IPS-NIHi7 (cell line): Measurements from ENCODE around the gene KIF27.
"Not testable (repeated sequence)": the region's sequence is repeated elsewhere in the genome, so short reads cannot be mapped to it uniquely, and the experiment has no call there.

Experiments used
- DNase-seq: peaks from one replicate; pipeline ENCODE4 v3.0.0; 2012; ENCODE audit warnings: mixed read lengths; ENCODE audit errors: extremely low spot score

KIF27 gene

GRCh38 chr9:83933790-83934189, 12.6 kb upstream of the KIF27 start:
- no peak for DNase-seq

GRCh38 chr9:83932851-83933250, 11.6 kb upstream of the KIF27 start:
- DNase-seq, result no peak

- DNase-seq, result no peak
Measured at GRCh38 chr9:83932011-83932410, 10.8 kb upstream of the KIF27 start.

- no peak for DNase-seq
Measured at GRCh38 chr9:83930881-83931280, 9.6 kb upstream of the KIF27 start.

GRCh38 chr9:83927591-83927990, 6.4 kb upstream of the KIF27 start:
- no peak for DNase-seq

- peak; percentile 53 for DNase-seq
Measured at GRCh38 chr9:83920469-83920926, 734 bp downstream of the KIF27 start.

- no peak for DNase-seq
Measured at GRCh38 chr9:83919111-83919510, 2.1 kb downstream of the KIF27 start.

GRCh38 chr9:83912194-83912593, 9.0 kb downstream of the KIF27 start:
- not testable (repeated sequence) for DNase-seq

GRCh38 chr9:83906144-83906543, 15.1 kb downstream of the KIF27 start:
- DNase-seq, result no peak

GRCh38 chr9:83900615-83901014, 20.6 kb downstream of the KIF27 start:
- DNase-seq, result not testable (repeated sequence)

GRCh38 chr9:83894301-83894700, 26.9 kb downstream of the KIF27 start:
- not testable (repeated sequence) for DNase-seq

GRCh38 chr9:83886498-83886897, 34.7 kb downstream of the KIF27 start:
- DNase-seq, result not testable (repeated sequence)

- not testable (repeated sequence) for DNase-seq
Measured at GRCh38 chr9:83885559-83886240, 35.5 kb downstream of the KIF27 start.

- not testable (repeated sequence) for DNase-seq
Measured at GRCh38 chr9:83881687-83882408, 39.4 kb downstream of the KIF27 start.

- not testable (repeated sequence) for DNase-seq
Measured at GRCh38 chr9:83875559-83875958, 45.7 kb downstream of the KIF27 start.

GRCh38 chr9:83849895-83850294, 71.3 kb downstream of the KIF27 start:
- not testable (repeated sequence) for DNase-seq

- DNase-seq, result not testable (repeated sequence)
Measured at GRCh38 chr9:83837070-83837643, 84.1 kb downstream of the KIF27 start.

- not testable (repeated sequence) for DNase-seq
Measured at GRCh38 chr9:83830426-83831071, 90.7 kb downstream of the KIF27 start.

GRCh38 chr9:83824986-83825623, 96.1 kb downstream of the KIF27 start:
- DNase-seq, result not testable (repeated sequence)

GRCh38 chr9:83817356-83818278, 103.6 kb downstream of the KIF27 start, which contains the start of gene GKAP1:
Gene GKAP1, minus strand, starts transcription at chr9:83817769. Its CDS starts 11,252 bp downstream, at chr9:83806517.
- DNase-seq, result peak; percentile 80

- peak; percentile 8 for DNase-seq
Measured at GRCh38 chr9:83817011-83817355, 104.2 kb downstream of the KIF27 start.
